IMR-90 (cell line): ENCODE data around the gene CPD. TPM values are rescaled to one million over a fixed set of nuclear protein-coding genes. Genes with fewer than 3 reads are reported as not detected.

Experiments
- ATAC-seq: fragments of 200-7000 bp; cut with Tn5 transposase; 2 replicates; pipeline ENCODE4 v1.9.1; 2020; ENCODE audit warnings: low read depth, mild to moderate bottlenecking, moderate library complexity
- BruUV-seq: library from RNA; stranded (reverse); fragments of 400-500 nt; replicated peaks from 2 replicates; lab custom pipeline; 2021; lab: Mats Ljungman, UMichigan
- CTCF ChIA-PET: fragments of 300-600 bp; formaldehyde crosslinking; extraction: SDS; loops from one replicate; lab custom pipeline; 2021; ENCODE audit warnings: antibody characterized with exemption; lab: Yijun Ruan, JAX
- POLR2A ChIA-PET: fragments of 300-600 bp; sonication (Branson Sonifier 250); formaldehyde crosslinking; loops from one replicate; lab custom pipeline; 2022; ENCODE audit warnings: antibody characterized with exemption; ENCODE audit not compliant: unreplicated experiment; lab: Charles Lee
- DNase-seq: peaks from one replicate; pipeline ENCODE4 v3.0.0; 2013
- H2AFZ ChIP-seq: replicated peaks from 2 replicates; pipeline ENCODE3; 2013; ENCODE audit warnings: low read length, mild to moderate bottlenecking; ENCODE audit not compliant: poor library complexity
- H2AK5ac ChIP-seq: 2 replicates; pipeline ENCODE4 v1.6.1; 2013; ENCODE audit warnings: low read depth, low read length, inconsistent platforms
- H2AK9ac ChIP-seq: replicated peaks from 2 replicates; pipeline ENCODE3; 2013; ENCODE audit warnings: mild to moderate bottlenecking, low read depth, low read length, moderate library complexity; ENCODE audit not compliant: poor library complexity
- H2BK120ac ChIP-seq: 2 replicates; pipeline ENCODE4 v1.6.1; 2013; ENCODE audit warnings: low read depth, low read length, inconsistent platforms
- H2BK15ac ChIP-seq: 3 replicates; pipeline ENCODE4 v1.6.1; 2013; ENCODE audit warnings: low read depth, low read length, inconsistent platforms
- H2BK20ac ChIP-seq: 2 replicates; pipeline ENCODE4 v1.6.1; 2013; ENCODE audit warnings: low read depth, mild to moderate bottlenecking, inconsistent platforms, low read length, moderate library complexity
- H2BK5ac ChIP-seq: 2 replicates; pipeline ENCODE4 v1.6.1; 2013; ENCODE audit warnings: mild to moderate bottlenecking, low read depth, low read length, inconsistent platforms; ENCODE audit not compliant: poor library complexity, severe bottlenecking
- H3K14ac ChIP-seq: replicated peaks from 2 replicates; pipeline ENCODE4 v1.6.1; 2013; ENCODE audit warnings: low read depth, low read length, inconsistent platforms
- H3K18ac ChIP-seq: 2 replicates; pipeline ENCODE4 v1.6.1; 2013; ENCODE audit warnings: low read depth, low read length, control low read depth
- H3K23ac ChIP-seq: 2 replicates; pipeline ENCODE4 v1.6.1; 2013; ENCODE audit warnings: low read depth, low read length, inconsistent platforms
- H3K27ac ChIP-seq: 2 replicates; pipeline ENCODE4 v1.5.1; 2013; ENCODE audit warnings: mild to moderate bottlenecking, control low read depth, low read length; ENCODE audit not compliant: insufficient read depth
- H3K27me3 ChIP-seq: 2 replicates; pipeline ENCODE4 v1.6.1; 2013; ENCODE audit warnings: low read length; ENCODE audit not compliant: control insufficient read depth, insufficient read depth
- H3K36me3 ChIP-seq: 2 replicates; pipeline ENCODE4 v1.6.1; 2013; ENCODE audit warnings: low read length, mixed read lengths; ENCODE audit not compliant: control insufficient read depth, insufficient read depth
- H3K4ac ChIP-seq: 2 replicates; pipeline ENCODE4 v1.6.1; 2013; ENCODE audit warnings: low read depth, low read length, inconsistent platforms
- H3K4me1 ChIP-seq: 2 replicates; pipeline ENCODE4 v1.6.1; 2013; ENCODE audit warnings: low read length, mixed read lengths; ENCODE audit not compliant: control insufficient read depth, insufficient read depth
- H3K4me2 ChIP-seq: 2 replicates; pipeline ENCODE4 v1.6.1; 2013; ENCODE audit warnings: low read depth, mild to moderate bottlenecking, control low read depth, low read length, moderate library complexity
- H3K4me3 ChIP-seq: 2 replicates; pipeline ENCODE4 v1.5.1; 2013; ENCODE audit warnings: low read depth, mild to moderate bottlenecking, control low read depth, low read length, moderate library complexity; ENCODE audit not compliant: insufficient read depth
- H3K56ac ChIP-seq: 2 replicates; pipeline ENCODE4 v1.6.1; 2013; ENCODE audit warnings: low read length, inconsistent platforms; ENCODE audit not compliant: insufficient read depth; ENCODE audit errors: extremely low read depth
- H3K79me1 ChIP-seq, 2 experiments: 2 replicates each; pipeline ENCODE4 v1.6.1; 2013; ENCODE audit warnings: low read length in 2 of 2, inconsistent platforms in 1 of 2, low read depth in 1 of 2
- H3K9ac ChIP-seq: 2 replicates; pipeline ENCODE4 v1.6.1; 2013; ENCODE audit warnings: low read depth, low read length, control low read depth
- H3K9me1 ChIP-seq: 2 replicates; pipeline ENCODE4 v1.6.1; 2013; ENCODE audit warnings: low read length, inconsistent platforms; ENCODE audit not compliant: insufficient read depth
- H3K9me3 ChIP-seq: 2 replicates; pipeline ENCODE4 v1.6.1; 2013; ENCODE audit warnings: low read length; ENCODE audit not compliant: control insufficient read depth, insufficient read depth
- H4K20me1 ChIP-seq: 2 replicates; pipeline ENCODE4 v1.6.1; 2013; ENCODE audit warnings: low read length, inconsistent platforms; ENCODE audit not compliant: insufficient read depth
- H4K5ac ChIP-seq: 2 replicates; pipeline ENCODE4 v1.6.1; 2013; ENCODE audit warnings: mild to moderate bottlenecking, low read depth, low read length, control low read depth
- H4K8ac ChIP-seq, 2 experiments: 2 replicates each; pipeline ENCODE4 v1.6.1; 2013; ENCODE audit warnings: low read depth in 2 of 2, low read length in 2 of 2, control low read depth in 1 of 2, inconsistent platforms in 1 of 2
- H4K91ac ChIP-seq: 2 replicates; pipeline ENCODE4 v1.6.1; 2013; ENCODE audit warnings: low read depth, low read length, inconsistent platforms; ENCODE audit not compliant: insufficient read depth
- BHLHE40 ChIP-seq: fragments of 150-350 bp; IDR thresholded peaks from 2 replicates; pipeline ENCODE4 v1.6.1; 2016; ENCODE audit warnings: mild to moderate bottlenecking, low read depth, low read length
- CEBPB ChIP-seq: IDR thresholded peaks from 2 replicates; pipeline ENCODE4 v1.6.1; 2012; ENCODE audit warnings: low read depth, low read length, improper control_type of control experiment
- CHD1 ChIP-seq: IDR thresholded peaks from 2 replicates; pipeline ENCODE4 v1.6.1; 2012; ENCODE audit warnings: low read depth, low read length, improper control_type of control experiment
- FOS ChIP-seq: fragments of 150-350 bp; IDR thresholded peaks from 2 replicates; pipeline ENCODE4 v1.6.1; 2016; ENCODE audit warnings: low read depth, low read length
- MAFK ChIP-seq: IDR thresholded peaks from 2 replicates; pipeline ENCODE4 v1.6.1; 2012; ENCODE audit warnings: low read depth, low read length, improper control_type of control experiment
- MAZ ChIP-seq: IDR thresholded peaks from 2 replicates; pipeline ENCODE4 v1.6.1; 2012; ENCODE audit warnings: low read depth, mild to moderate bottlenecking, low read length, improper control_type of control experiment, moderate library complexity, borderline replicate concordance
- MXI1 ChIP-seq: IDR thresholded peaks from 2 replicates; pipeline ENCODE4 v1.6.1; 2012; ENCODE audit warnings: low read depth, mild to moderate bottlenecking, low read length, moderate library complexity, borderline replicate concordance
- POLR2A ChIP-seq: IDR thresholded peaks from 2 replicates; pipeline ENCODE4 v1.6.1; 2012; ENCODE audit warnings: mild to moderate bottlenecking, low read depth, low read length
- RAD21 ChIP-seq: IDR thresholded peaks from 2 replicates; pipeline ENCODE4 v1.6.1; 2012; ENCODE audit warnings: low read length, improper control_type of control experiment
- RCOR1 ChIP-seq: IDR thresholded peaks from 2 replicates; pipeline ENCODE4 v1.6.1; 2012; ENCODE audit warnings: mild to moderate bottlenecking, low read length, improper control_type of control experiment; ENCODE audit not compliant: insufficient replicate concordance
- RFX5 ChIP-seq: IDR thresholded peaks from 2 replicates; pipeline ENCODE4 v1.8.0; 2012; ENCODE audit warnings: low read depth, mild to moderate bottlenecking, low read length, moderate library complexity
- SMC3 ChIP-seq: fragments of 150-350 bp; IDR thresholded peaks from 2 replicates; pipeline ENCODE4 v1.6.1; 2016; ENCODE audit warnings: low read depth, mild to moderate bottlenecking, antibody characterized with exemption, low read length, moderate library complexity
- dilution Hi-C: fragments of 300-500 bp; cut with HindIII; formaldehyde crosslinking; loops from one replicate; pipeline ENCODE4 v1.14.3; 2018; ENCODE audit warnings: low sequenced_read_pairs; ENCODE audit not compliant: unreplicated experiment
- in situ Hi-C: fragments of 300-500 bp; cut with MboI; formaldehyde crosslinking; loops from 3 replicates; pipeline ENCODE4 v1.14.3; 2019; ENCODE audit warnings: low sequenced_read_pairs, inconsistent platforms, mixed read lengths
- intact Hi-C: fragments of 100-400 bp; cut with micrococcal nuclease; formaldehyde crosslinking; loops from 2 replicates; pipeline ENCODE4 v1.10.0; 2022
- polyA plus RNA-seq, 3 experiments: library from polyadenylated mRNA; depleted of rRNA; stranded (reverse); fragments of >200 nt; gene quantifications; 2 replicates each; pipeline ENCODE4 v1.2.3, GENCODE V29; 2012; ENCODE audit warnings: low replicate concordance in 1 of 3
- total RNA-seq: library from RNA; depleted of rRNA; stranded (reverse); fragments of >200 nt; gene quantifications from 2 replicates; pipeline ENCODE4 v1.2.3, GENCODE V29; 2012
- TF ChIP-seq, protein P1 (sequence below): fragments of 150-350 bp; IDR thresholded peaks from 2 replicates; pipeline ENCODE4 v1.6.1; 2016; ENCODE audit warnings: low read depth, mild to moderate bottlenecking, low read length, moderate library complexity, borderline replicate concordance
- TF ChIP-seq, protein P2 (sequence below): fragments of 150-350 bp; IDR thresholded peaks from 2 replicates; pipeline ENCODE4 v1.6.1; 2017; ENCODE audit warnings: mild to moderate bottlenecking, antibody characterized with exemption, low read length, low read depth
- TF ChIP-seq, protein P3 (sequence below): conservative IDR thresholded peaks from 2 replicates; pipeline ENCODE4 v1.5.1; 2012; ENCODE audit warnings: mild to moderate bottlenecking, low read depth, low read length, improper control_type of control experiment

CPD gene
- total and polyA plus RNA-seq, 2 of the 4 experiments (the other 2 are of a cell fraction) = 23.4 to 94.5 TPM

DNA sequence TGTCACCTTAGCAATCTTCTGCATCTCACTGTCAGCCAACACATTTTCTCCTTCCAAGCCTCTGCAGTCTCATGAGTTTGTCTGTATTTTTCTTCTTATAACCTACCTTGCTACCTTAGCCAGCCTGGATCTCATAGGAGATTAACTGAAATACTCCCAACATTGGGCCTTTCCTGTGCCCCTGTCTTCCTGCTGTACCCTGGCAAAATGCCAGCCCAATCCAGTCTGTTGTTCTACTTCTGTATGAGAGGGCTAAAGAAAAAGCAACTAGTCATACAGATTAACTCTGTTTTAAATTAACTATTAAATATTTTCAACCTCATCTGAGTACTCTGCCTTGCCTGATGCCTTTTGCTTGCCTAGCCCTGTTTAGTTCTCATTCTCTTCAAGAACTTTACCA, 116.9 kb downstream of the CPD start:
- ATAC-seq = no peak
- H2AK9ac ChIP-seq = no peak overlapping the region
- H3K56ac ChIP-seq = no peak overlapping the region
- no peak overlapping the region for H4K8ac ChIP-seq
- no peaks in the 10 kb centered on the region for H3K9me1 ChIP-seq
- H3K9ac ChIP-seq = no peak overlapping the region
- no peak overlapping the region for H3K4me2 ChIP-seq
- intact Hi-C loops (no loop called here), in situ Hi-C loops (no loop called here), dilution Hi-C loops (no loop called here)
- H2AFZ ChIP-seq = no peak overlapping the region
- H3K4ac ChIP-seq = no peak overlapping the region
- peaks cover 29% of the 10 kb centered on the region for H3K36me3 ChIP-seq
- no peak overlapping the region for H2BK20ac ChIP-seq
- ChIA-PET POLR2A (no interaction called here), CTCF (no interaction called here)
- H2BK120ac ChIP-seq = no peak overlapping the region
- H3K27ac ChIP-seq = no peak overlapping the region
- no peaks in the 10 kb centered on the region for H3K27me3 ChIP-seq
- no peak overlapping the region for H2BK15ac ChIP-seq
- no peak overlapping the region for H3K14ac ChIP-seq
- no peak for DNase-seq
- no peak overlapping the region for H4K5ac ChIP-seq
- no peak overlapping the region for H3K23ac ChIP-seq
- H3K4me3 ChIP-seq = no peak overlapping the region
- no peaks in the 10 kb centered on the region for H3K9me3 ChIP-seq
- no peaks in the 10 kb centered on the region; the same call in 1 of the 2 replicates for H4K20me1 ChIP-seq
- peaks cover 7 to 13% of the 10 kb centered on the region in 2 experiments for H3K79me1 ChIP-seq
- no peak overlapping the region for H3K18ac ChIP-seq
- BruUV-seq = no TSS peak
- H3K4me1 ChIP-seq = no peaks in the 10 kb centered on the region
- H4K91ac ChIP-seq = no peak overlapping the region
- H2BK5ac ChIP-seq = no peak overlapping the region
- no peak overlapping the region for H2AK5ac ChIP-seq
- TF ChIP-seq FOS (no peak), POLR2A (no peak), CHD1 (no peak), RFX5 (no peak), RAD21 (no peak), CEBPB (no peak), RCOR1 (no peak), SMC3 (no peak), MXI1 (no peak), MAFK (no peak), BHLHE40 (no peak), MAZ (no peak)
- TF ChIP-seq, protein P1, sequence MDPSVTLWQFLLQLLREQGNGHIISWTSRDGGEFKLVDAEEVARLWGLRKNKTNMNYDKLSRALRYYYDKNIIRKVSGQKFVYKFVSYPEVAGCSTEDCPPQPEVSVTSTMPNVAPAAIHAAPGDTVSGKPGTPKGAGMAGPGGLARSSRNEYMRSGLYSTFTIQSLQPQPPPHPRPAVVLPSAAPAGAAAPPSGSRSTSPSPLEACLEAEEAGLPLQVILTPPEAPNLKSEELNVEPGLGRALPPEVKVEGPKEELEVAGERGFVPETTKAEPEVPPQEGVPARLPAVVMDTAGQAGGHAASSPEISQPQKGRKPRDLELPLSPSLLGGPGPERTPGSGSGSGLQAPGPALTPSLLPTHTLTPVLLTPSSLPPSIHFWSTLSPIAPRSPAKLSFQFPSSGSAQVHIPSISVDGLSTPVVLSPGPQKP = no peak
- TF ChIP-seq, protein P2, sequence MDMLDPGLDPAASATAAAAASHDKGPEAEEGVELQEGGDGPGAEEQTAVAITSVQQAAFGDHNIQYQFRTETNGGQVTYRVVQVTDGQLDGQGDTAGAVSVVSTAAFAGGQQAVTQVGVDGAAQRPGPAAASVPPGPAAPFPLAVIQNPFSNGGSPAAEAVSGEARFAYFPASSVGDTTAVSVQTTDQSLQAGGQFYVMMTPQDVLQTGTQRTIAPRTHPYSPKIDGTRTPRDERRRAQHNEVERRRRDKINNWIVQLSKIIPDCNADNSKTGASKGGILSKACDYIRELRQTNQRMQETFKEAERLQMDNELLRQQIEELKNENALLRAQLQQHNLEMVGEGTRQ = no peak
- TF ChIP-seq, protein P3, sequence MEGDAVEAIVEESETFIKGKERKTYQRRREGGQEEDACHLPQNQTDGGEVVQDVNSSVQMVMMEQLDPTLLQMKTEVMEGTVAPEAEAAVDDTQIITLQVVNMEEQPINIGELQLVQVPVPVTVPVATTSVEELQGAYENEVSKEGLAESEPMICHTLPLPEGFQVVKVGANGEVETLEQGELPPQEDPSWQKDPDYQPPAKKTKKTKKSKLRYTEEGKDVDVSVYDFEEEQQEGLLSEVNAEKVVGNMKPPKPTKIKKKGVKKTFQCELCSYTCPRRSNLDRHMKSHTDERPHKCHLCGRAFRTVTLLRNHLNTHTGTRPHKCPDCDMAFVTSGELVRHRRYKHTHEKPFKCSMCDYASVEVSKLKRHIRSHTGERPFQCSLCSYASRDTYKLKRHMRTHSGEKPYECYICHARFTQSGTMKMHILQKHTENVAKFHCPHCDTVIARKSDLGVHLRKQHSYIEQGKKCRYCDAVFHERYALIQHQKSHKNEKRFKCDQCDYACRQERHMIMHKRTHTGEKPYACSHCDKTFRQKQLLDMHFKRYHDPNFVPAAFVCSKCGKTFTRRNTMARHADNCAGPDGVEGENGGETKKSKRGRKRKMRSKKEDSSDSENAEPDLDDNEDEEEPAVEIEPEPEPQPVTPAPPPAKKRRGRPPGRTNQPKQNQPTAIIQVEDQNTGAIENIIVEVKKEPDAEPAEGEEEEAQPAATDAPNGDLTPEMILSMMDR = no peak
